Testis (tissue), 3 donors: ENCODE measurements around the gene SH3RF3. TPM values are rescaled to one million over a fixed set of nuclear protein-coding genes. Genes with fewer than 3 reads are reported as not detected.

Experiments used
- DNase-seq: peaks from one replicate; pipeline ENCODE4 v3.0.0-alpha.2; 2019
- H3K27ac ChIP-seq, 2 donors: fragments of 200-600 bp; sonication (generic); one replicate each; pipeline ENCODE4 v1.5.1; 2019
- H3K27me3 ChIP-seq: fragments of 200-600 bp; sonication (generic); one replicate; pipeline ENCODE4 v1.5.1; 2019
- H3K36me3 ChIP-seq: fragments of 200-600 bp; sonication (generic); one replicate; pipeline ENCODE4 v1.5.1; 2017; ENCODE audit warnings: low read depth; ENCODE audit errors: missing control alignments
- H3K4me1 ChIP-seq: fragments of 200-600 bp; sonication (generic); one replicate; pipeline ENCODE4 v1.5.1; 2019
- H3K4me3 ChIP-seq, 2 donors: fragments of 200-600 bp; sonication (generic); one replicate each; pipeline ENCODE4 v1.5.1; 2017 to 2019
- H3K9me3 ChIP-seq: fragments of 200-600 bp; sonication (generic); one replicate; pipeline ENCODE4 v1.5.1; 2017
- POLR2A ChIP-seq: fragments of 450-650 bp; IDR thresholded peaks from one replicate; pipeline ENCODE4 v1.6.1; 2017; ENCODE audit warnings: antibody characterized with exemption, mild to moderate bottlenecking, moderate library complexity
- WGBS, 2 donors: methylation state at CpG; one replicate each; pipeline ENCODE4 v1.1.5; 2018; 5-methylcytosine and 5-hydroxymethylcytosine counted together
- intact Hi-C: fragments of 100-400 bp; cut with DNase I; formaldehyde crosslinking; loops from one replicate; pipeline ENCODE4 v1.15.1; 2023; ENCODE audit warnings: low total_unique reads
- polyA plus RNA-seq: library from polyadenylated mRNA; stranded (reverse); fragments of 350-450 nt; fragmentation: Illumina TruSeq; extraction: RNeasy Lipid Tissue Mini Kit (QIAGEN cat#74804); gene quantifications from one replicate; pipeline ENCODE4 v1.2.3, GENCODE V29; 2014; ENCODE audit warnings: low read depth, low replicate concordance; ENCODE audit not compliant: insufficient read depth
- total RNA-seq, 2 donors: library from RNA; depleted of rRNA; stranded (reverse); fragments of >200 nt; gene quantifications; one replicate each; pipeline ENCODE4 v1.2.3, GENCODE V29; 2016
- TF ChIP-seq, protein P1 (sequence below), 3 experiments: fragments of 450-650 bp in 2 of 3; fragments of 200-600 bp in 1 of 3; sonication (generic) in 1 of 3; IDR thresholded peaks; one replicate each; pipeline ENCODE4 v1.5.1; 2016 to 2019; ENCODE audit warnings: antibody characterized with exemption in 3 of 3, mild to moderate bottlenecking in 2 of 3, moderate library complexity in 1 of 3

SH3RF3 gene
- total and polyA plus RNA-seq, 3 donors from 2014 or later: 9.3 to 20.1 (median 16.5) TPM

DNA sequence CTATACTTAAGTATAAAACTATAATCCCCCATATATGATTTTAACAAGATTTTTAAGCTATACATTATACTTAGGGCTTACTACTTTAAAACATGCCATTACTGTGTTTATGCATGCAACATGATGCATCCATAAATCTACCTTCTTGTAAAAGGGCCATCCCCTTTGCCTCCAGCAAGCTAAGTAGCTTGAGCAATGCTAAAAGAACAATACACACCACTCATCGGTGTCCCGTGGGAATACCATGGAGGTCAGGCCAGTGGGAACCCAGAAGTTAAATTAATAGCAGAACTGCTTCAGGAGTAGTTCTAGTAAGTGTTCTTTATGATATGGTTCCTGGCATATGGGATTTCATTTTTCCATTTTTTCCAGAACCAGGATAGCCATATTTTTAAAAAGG, 37.8 kb downstream of the SH3RF3 start:
- DNase-seq: no peak
- TF ChIP-seq, protein P1, sequence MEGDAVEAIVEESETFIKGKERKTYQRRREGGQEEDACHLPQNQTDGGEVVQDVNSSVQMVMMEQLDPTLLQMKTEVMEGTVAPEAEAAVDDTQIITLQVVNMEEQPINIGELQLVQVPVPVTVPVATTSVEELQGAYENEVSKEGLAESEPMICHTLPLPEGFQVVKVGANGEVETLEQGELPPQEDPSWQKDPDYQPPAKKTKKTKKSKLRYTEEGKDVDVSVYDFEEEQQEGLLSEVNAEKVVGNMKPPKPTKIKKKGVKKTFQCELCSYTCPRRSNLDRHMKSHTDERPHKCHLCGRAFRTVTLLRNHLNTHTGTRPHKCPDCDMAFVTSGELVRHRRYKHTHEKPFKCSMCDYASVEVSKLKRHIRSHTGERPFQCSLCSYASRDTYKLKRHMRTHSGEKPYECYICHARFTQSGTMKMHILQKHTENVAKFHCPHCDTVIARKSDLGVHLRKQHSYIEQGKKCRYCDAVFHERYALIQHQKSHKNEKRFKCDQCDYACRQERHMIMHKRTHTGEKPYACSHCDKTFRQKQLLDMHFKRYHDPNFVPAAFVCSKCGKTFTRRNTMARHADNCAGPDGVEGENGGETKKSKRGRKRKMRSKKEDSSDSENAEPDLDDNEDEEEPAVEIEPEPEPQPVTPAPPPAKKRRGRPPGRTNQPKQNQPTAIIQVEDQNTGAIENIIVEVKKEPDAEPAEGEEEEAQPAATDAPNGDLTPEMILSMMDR (IDR thresholded peaks at IDR 0.05): no peak
- TF ChIP-seq POLR2A: no peak
- no peak overlapping the region for H3K4me3 ChIP-seq
- 70 to 86% methylated on average over 2 of the region's 2 CpGs for WGBS, 2 donors
- H3K27ac ChIP-seq: no peak overlapping the region
- no peaks in the 10 kb centered on the region for H3K27me3 ChIP-seq
- H3K4me1 ChIP-seq: peaks cover 18% of the 10 kb centered on the region
- no peaks in the 10 kb centered on the region for H3K9me3 ChIP-seq
- H3K36me3 ChIP-seq: no peaks in the 10 kb centered on the region
- intact Hi-C loops: no loop called here

DNA sequence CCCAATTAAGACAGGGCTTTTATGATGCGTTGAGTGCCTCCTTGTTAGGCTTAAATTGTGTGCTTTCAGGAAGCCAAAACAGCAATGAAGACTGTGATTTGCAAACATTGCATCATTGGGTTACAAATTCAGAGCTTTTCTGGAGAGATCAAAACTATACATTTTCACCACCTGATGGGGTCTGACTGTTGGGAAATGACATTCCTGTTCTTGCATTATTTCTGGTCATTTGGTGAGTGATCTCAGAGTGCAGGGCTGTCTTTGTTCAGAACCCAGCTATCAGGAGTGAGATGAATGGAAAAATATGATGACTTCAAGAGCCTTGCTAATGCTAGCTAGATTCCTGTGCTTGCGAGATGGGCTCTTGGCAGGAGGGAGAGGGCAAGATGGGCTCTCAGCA, 39.1 kb downstream of the SH3RF3 start:
- Histone ChIP-seq H3K4me1 (peaks cover 30% of the 10 kb centered on the region), H3K36me3 (no peaks in the 10 kb centered on the region), H3K27me3 (no peaks in the 10 kb centered on the region), H3K27ac (no peak overlapping the region), H3K4me3 (no peak overlapping the region), H3K9me3 (no peaks in the 10 kb centered on the region)
- intact Hi-C loops: no loop called here
- no peak for DNase-seq
- TF ChIP-seq, protein P1 (IDR thresholded peaks at IDR 0.05): no peak
- TF ChIP-seq POLR2A: no peak
- 93 to 96% methylated on average over 2 of the region's 2 CpGs for WGBS, 2 donors

DNA sequence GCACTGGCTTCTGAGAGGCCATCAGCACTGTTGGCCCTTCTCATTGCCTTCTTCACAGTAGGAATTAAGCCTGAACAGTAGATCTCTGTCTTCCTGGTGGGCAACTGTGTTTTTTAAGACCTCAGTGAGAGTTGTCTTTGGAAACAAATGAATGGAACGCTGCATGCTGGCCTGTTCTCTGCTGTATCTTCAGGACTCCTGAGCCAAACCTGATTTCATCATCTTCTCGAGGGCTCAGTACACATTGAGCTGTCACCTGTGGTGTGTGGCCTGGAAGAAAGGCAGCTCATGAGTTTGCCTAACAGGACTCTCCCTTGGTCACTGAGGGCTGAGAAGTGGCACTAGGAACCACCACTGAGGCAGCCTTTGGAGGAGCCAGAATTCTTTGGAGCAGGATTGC, 39.7 kb downstream of the SH3RF3 start:
- WGBS, 2 donors: 77 to 90% methylated on average over 2 of the region's 2 CpGs
- peaks cover 36% of the 10 kb centered on the region for H3K4me1 ChIP-seq
- no peaks in the 10 kb centered on the region for H3K27me3 ChIP-seq
- intact Hi-C loops: no loop called here
- no peak for DNase-seq
- H3K4me3 ChIP-seq: no peak overlapping the region
- no peak overlapping the region for H3K27ac ChIP-seq
- H3K9me3 ChIP-seq: no peaks in the 10 kb centered on the region
- H3K36me3 ChIP-seq: no peaks in the 10 kb centered on the region
- TF ChIP-seq, protein P1 (IDR thresholded peaks at IDR 0.05): no peak
- TF ChIP-seq POLR2A: no peak

DNA sequence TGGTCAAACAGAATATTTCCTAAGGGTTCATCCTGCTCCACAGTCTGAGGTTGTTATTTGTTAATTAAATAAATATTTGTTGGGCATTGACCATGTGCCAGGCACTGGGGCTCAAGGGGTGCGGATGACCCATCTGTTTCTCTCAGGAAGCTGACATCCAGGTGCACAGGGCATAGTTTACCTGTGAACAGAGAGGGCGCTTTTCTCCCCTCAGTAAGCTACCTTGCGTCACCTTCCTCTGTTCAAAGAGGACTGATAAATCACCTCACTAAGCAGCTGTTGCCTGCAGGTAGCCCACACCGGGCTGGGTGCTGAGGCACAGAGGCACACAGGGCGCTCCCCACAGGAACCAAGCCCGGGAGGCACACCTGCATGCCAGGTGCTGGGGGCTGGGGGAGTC, 41.6 kb downstream of the SH3RF3 start:
- intact Hi-C loops: loop anchor here (10.0 kb wide), 1 partner anchor 74 kb away; no protein-coding TSS in a partner anchor
- Histone ChIP-seq H3K9me3 (no peaks in the 10 kb centered on the region), H3K27me3 (no peaks in the 10 kb centered on the region), H3K4me1 (peaks cover 35% of the 10 kb centered on the region), H3K27ac (no peak overlapping the region), H3K36me3 (no peaks in the 10 kb centered on the region), H3K4me3 (no peak overlapping the region)
- no peak for TF ChIP-seq POLR2A
- TF ChIP-seq, protein P1 (IDR thresholded peaks at IDR 0.05): no peak
- no peak for DNase-seq
- WGBS, 2 donors: 89 to 94% methylated on average over 3 to 6 of the region's 6 CpGs
